Spleen (tissue), 11 donors: ENCODE results near the gene SMOC2. TPM values are rescaled to one million over a fixed set of nuclear protein-coding genes. Genes with fewer than 3 reads are reported as not detected.

Experiments
- DNase-seq: peaks from one replicate; pipeline ENCODE4 v3.0.0-alpha.2; 2020
- H3K27ac ChIP-seq, 8 donors: fragments of 200-600 bp; sonication (generic) in 7 of 8; 1 replicate in 4 of 8; 2 replicates in 4 of 8; pipeline versions ENCODE4 v1.5.0 to v1.8.0; 2016 to 2021; ENCODE audit warnings: inconsistent platforms in 4 of 8, mild to moderate bottlenecking in 4 of 8, moderate library complexity in 1 of 8
- H3K27me3 ChIP-seq, 7 donors: fragments of 200-600 bp; sonication (generic) in 6 of 7; replicated peaks in 1 of 7; 1 replicate in 4 of 7; 2 replicates in 3 of 7; pipeline versions ENCODE4 v1.5.0 to v1.8.0; 2016 to 2021; ENCODE audit warnings: inconsistent platforms in 3 of 7, mild to moderate bottlenecking in 1 of 7
- H3K36me3 ChIP-seq, 6 donors: fragments of 200-600 bp; sonication (generic) in 5 of 6; 1 replicate in 4 of 6; 2 replicates in 2 of 6; pipeline versions ENCODE4 v1.5.0 to v1.8.0; 2016 to 2021; ENCODE audit warnings: inconsistent platforms in 2 of 6
- H3K4me1 ChIP-seq, 6 donors: fragments of 200-600 bp; sonication (generic) in 5 of 6; 1 replicate in 3 of 6; 2 replicates in 3 of 6; pipeline versions ENCODE4 v1.5.0 to v1.8.0; 2016 to 2021; ENCODE audit warnings: inconsistent platforms in 3 of 6
- H3K4me3 ChIP-seq, 8 donors: fragments of 200-600 bp; sonication (generic) in 7 of 8; 1 replicate in 4 of 8; 2 replicates in 4 of 8; pipeline versions ENCODE4 v1.5.0 to v1.8.0; 2016 to 2021; ENCODE audit warnings: inconsistent platforms in 4 of 8, mild to moderate bottlenecking in 4 of 8, moderate library complexity in 2 of 8
- H3K9me3 ChIP-seq, 8 donors: fragments of 200-600 bp; sonication (generic) in 7 of 8; 1 replicate in 4 of 8; 2 replicates in 4 of 8; pipeline versions ENCODE4 v1.5.0 to v1.8.0; 2016 to 2021; ENCODE audit warnings: inconsistent platforms in 4 of 8
- CTCF ChIP-seq, 11 experiments: fragments of 200-600 bp in 7 of 11; fragments of 450-650 bp in 4 of 11; sonication (generic) in 4 of 11; IDR thresholded peaks in 8 of 11; conservative IDR thresholded peaks in 3 of 11; 1 replicate in 7 of 11; 2 replicates in 4 of 11; pipeline versions ENCODE4 v1.4.0 to v1.8.0; 2016 to 2021; ENCODE audit warnings: antibody characterized with exemption in 11 of 11, inconsistent platforms in 4 of 11, mild to moderate bottlenecking in 1 of 11
- POLR2A ChIP-seq, 3 donors: fragments of 450-650 bp; IDR thresholded peaks; one replicate each; pipeline ENCODE4 v1.5.1; 2017; ENCODE audit warnings: antibody characterized with exemption in 3 of 3, mild to moderate bottlenecking in 1 of 3
- POLR2AphosphoS5 ChIP-seq, 3 donors: sonication (generic); formaldehyde crosslinking; IDR thresholded peaks; one replicate each; pipeline ENCODE4 v1.5.1; 2017; ENCODE audit warnings: antibody characterized with exemption in 3 of 3
- WGBS, 5 donors: extraction: QIAGEN DNeasy Blood & Tissue Kit in 3 of 5; methylation state at CpG; one replicate each; pipeline versions ENCODE4 v1.1.5 to v1.1.7; 2013 to 2018; 5-methylcytosine and 5-hydroxymethylcytosine counted together
- intact Hi-C: fragments of 100-400 bp; cut with DNase I; formaldehyde crosslinking; loops from one replicate; pipeline ENCODE4 v1.15.0; 2023; ENCODE audit warnings: low total_unique reads
- polyA plus RNA-seq, 3 donors: library from polyadenylated mRNA; stranded (reverse); fragments of 200-250 nt; gene quantifications; one replicate each; pipeline ENCODE4 v1.2.1, GENCODE V29; 2013
- total RNA-seq, 7 donors: library from RNA; depleted of rRNA in 3 of 7; stranded (reverse); fragments of >200 nt in 3 of 7; fragmentation: NEBNext Ultra II Directional in 4 of 7; extraction: Animal tissue kit (Norgen Biotek cat#: 25700) in 4 of 7; gene quantifications; one replicate each; pipeline versions ENCODE4 v1.1.0 to v1.2.1, GENCODE V29; 2016 to 2021
- donor health status: healthy with polysubstance abuse.
- donor health status: DM: no; HTN: no; CAD: no; lungs with moderate emphysema.
- donor health status: DM: no; HTN: no; CAD: no.
- donor health status: Bipolar disorder and iron deficiency.
- donor health status: healthy.
- donor health status: DM: no; HTN: no; CAD: no.
- donor health status: DM: yes; HTN: yes; CAD: no.

Gene SMOC2
- total and polyA plus RNA-seq, 10 donors: 0.94 to 7.6 (median 1.8) TPM

GRCh38 chr6:168468045-168468444 lies 27.1 kb downstream of the SMOC2 start:
- TF ChIP-seq CTCF (IDR thresholded peaks at IDR 0.05 in 8 of 11, conservative IDR thresholded peaks at IDR 0.05 in 3 of 11) (no peak), POLR2A (IDR thresholded peaks at IDR 0.05) (no peak), POLR2AphosphoS5 (IDR thresholded peaks at IDR 0.05) (no peak)
- H3K27me3 ChIP-seq: peaks cover 0 to 22% (median 0%) of the 10 kb centered on the region in 7 donors
- H3K9me3 ChIP-seq: peaks cover 0 to 6% (median 0%) of the 10 kb centered on the region in 8 donors
- DNase-seq: no peak
- 66 to 92% (median 89%) methylated on average over 5 of the region's 5 CpGs for WGBS, 5 donors
- H3K36me3 ChIP-seq: no peaks in the 10 kb centered on the region
- intact Hi-C loops: no loop called here
- H3K4me3 ChIP-seq: no peak overlapping the region
- H3K4me1 ChIP-seq: no peaks in the 10 kb centered on the region
- H3K27ac ChIP-seq: no peak overlapping the region

GRCh38 chr6:168469521-168469920 lies 28.5 kb downstream of the SMOC2 start:
- Histone ChIP-seq H3K27me3 (peaks cover 0 to 37% (median 0%) of the 10 kb centered on the region in 7 donors), H3K36me3 (no peaks in the 10 kb centered on the region), H3K27ac (no peak overlapping the region), H3K9me3 (peaks cover 0 to 6% (median 0%) of the 10 kb centered on the region in 8 donors), H3K4me3 (no peak overlapping the region), H3K4me1 (no peaks in the 10 kb centered on the region)
- 69 to 75% (median 72%) methylated on average over 14 of the region's 14 CpGs for WGBS, 5 donors
- intact Hi-C loops: no loop called here
- DNase-seq: no peak
- TF ChIP-seq CTCF (IDR thresholded peaks at IDR 0.05 in 8 of 11, conservative IDR thresholded peaks at IDR 0.05 in 3 of 11) (no peak), POLR2AphosphoS5 (IDR thresholded peaks at IDR 0.05) (no peak), POLR2A (IDR thresholded peaks at IDR 0.05) (no peak)

- Histone ChIP-seq H3K27me3 (peaks cover 0 to 34% (median 0%) of the 10 kb centered on the region in 7 donors), H3K36me3 (no peaks in the 10 kb centered on the region), H3K27ac (no peak overlapping the region), H3K9me3 (peaks cover 0 to 6% (median 0%) of the 10 kb centered on the region in 8 donors), H3K4me1 (no peaks in the 10 kb centered on the region), H3K4me3 (no peak overlapping the region)
- intact Hi-C loops: no loop called here
- DNase-seq: no peak
- WGBS, 5 donors: 80 to 95% (median 92%) methylated on average over 5 of the region's 5 CpGs
- TF ChIP-seq POLR2A (IDR thresholded peaks at IDR 0.05) (no peak), POLR2AphosphoS5 (IDR thresholded peaks at IDR 0.05) (no peak), CTCF (IDR thresholded peaks at IDR 0.05 in 8 of 11, conservative IDR thresholded peaks at IDR 0.05 in 3 of 11) (no peak)
Observed at GRCh38 chr6:168469926-168470325, 28.9 kb downstream of the SMOC2 start.

- H3K9me3 ChIP-seq: peaks cover 0 to 6% (median 0%) of the 10 kb centered on the region in 8 donors
- H3K27ac ChIP-seq: no peak overlapping the region
- H3K27me3 ChIP-seq: peaks cover 0 to 37% (median 0%) of the 10 kb centered on the region in 7 donors
- no peak for DNase-seq
- H3K4me1 ChIP-seq: no peaks in the 10 kb centered on the region
- H3K4me3 ChIP-seq: no peak overlapping the region
- WGBS, 5 donors: 82 to 95% (median 91%) methylated on average over 1 of the region's 1 CpG
- H3K36me3 ChIP-seq: no peaks in the 10 kb centered on the region
- TF ChIP-seq POLR2A (IDR thresholded peaks at IDR 0.05): no peak
- TF ChIP-seq CTCF (IDR thresholded peaks at IDR 0.05 in 8 of 11, conservative IDR thresholded peaks at IDR 0.05 in 3 of 11): no peak
- TF ChIP-seq POLR2AphosphoS5 (IDR thresholded peaks at IDR 0.05): no peak
- intact Hi-C loops: no loop called here
Observed at GRCh38 chr6:168472363-168472762, 31.4 kb downstream of the SMOC2 start.
